ENCODE measurements around the gene HIRA. TPM values are rescaled to one million over a fixed set of nuclear protein-coding genes. Genes with fewer than 3 reads are reported as not detected.

Gene HIRA
- total RNA-seq, 1 donor from 2014 or later, result 18.1 TPM

- TF ChIP-seq CTCF (IDR thresholded peaks at IDR 0.05; ENCODE audit: borderline replicate concordance), result no peak
- intact Hi-C loops (cut with micrococcal nuclease), result no loop called here
- Histone ChIP-seq H3K4me3 (no peak overlapping the region), H3K4me1 (peaks cover 70% of the 10 kb centered on the region), H3K27ac (replicated peaks) (no peak overlapping the region), H3K9me3 (replicated peaks) (no peaks in the 10 kb centered on the region), H3K36me3 (no peaks in the 10 kb centered on the region), H3K27me3 (ENCODE audit: low read depth) (no peaks in the 10 kb centered on the region)
- no peak for DNase-seq
These were observed 141.9 kb downstream of the HIRA start for GRCh38 chr22:19289475-19290161.

GRCh38 chr22:19287889-19288288, 143.6 kb downstream of the HIRA start:
- TF ChIP-seq CTCF (IDR thresholded peaks at IDR 0.05; ENCODE audit: borderline replicate concordance), result no peak
- Histone ChIP-seq H3K4me3 (no peak overlapping the region), H3K27me3 (ENCODE audit: low read depth) (no peaks in the 10 kb centered on the region), H3K27ac (replicated peaks) (no peak overlapping the region), H3K9me3 (replicated peaks) (no peaks in the 10 kb centered on the region), H3K36me3 (no peaks in the 10 kb centered on the region), H3K4me1 (peaks cover 74% of the 10 kb centered on the region)
- intact Hi-C loops (cut with micrococcal nuclease), result no loop called here
- no peak for DNase-seq

- H3K4me3 ChIP-seq, result no peak overlapping the region
- no peaks in the 10 kb centered on the region for H3K9me3 ChIP-seq (replicated peaks)
- H3K4me1 ChIP-seq, result peaks cover 67% of the 10 kb centered on the region
- H3K27ac ChIP-seq (replicated peaks), result no peak overlapping the region
- H3K36me3 ChIP-seq, result no peaks in the 10 kb centered on the region
- H3K27me3 ChIP-seq (ENCODE audit: low read depth), result no peaks in the 10 kb centered on the region
- intact Hi-C loops (cut with micrococcal nuclease), result no loop called here
- DNase-seq, result no peak
- TF ChIP-seq CTCF (IDR thresholded peaks at IDR 0.05; ENCODE audit: borderline replicate concordance), result no peak
These were observed 144.3 kb downstream of the HIRA start for GRCh38 chr22:19287076-19287707.

GRCh38 chr22:19285831-19286230, 145.7 kb downstream of the HIRA start:
- Histone ChIP-seq H3K9me3 (replicated peaks) (no peaks in the 10 kb centered on the region), H3K4me1 (peaks cover 56% of the 10 kb centered on the region), H3K36me3 (no peaks in the 10 kb centered on the region), H3K27me3 (ENCODE audit: low read depth) (no peaks in the 10 kb centered on the region), H3K27ac (replicated peaks) (peak overlapping the region; percentile 60), H3K4me3 (no peak overlapping the region)
- intact Hi-C loops (cut with micrococcal nuclease), result no loop called here
- DNase-seq, result no peak
- TF ChIP-seq CTCF (IDR thresholded peaks at IDR 0.05; ENCODE audit: borderline replicate concordance), result no peak

Other genes starting within 250 kb of the HIRA start
- 9.4 TPM for gene CLTCL1, start 140.0 kb downstream of the HIRA start, total RNA-seq
- 57.2 TPM for gene MRPL40, start 812 bp upstream of the HIRA start, total RNA-seq
- gene C22orf39, start 16.0 kb upstream of the HIRA start, total RNA-seq, result 76.2 TPM
- 41.8 TPM for gene UFD1, start 47.5 kb upstream of the HIRA start, total RNA-seq
- 0.77 TPM for gene CDC45, start 48.2 kb upstream of the HIRA start, total RNA-seq
- gene CLDN5, start 92.7 kb upstream of the HIRA start, total RNA-seq, result 19.5 TPM

All from left ventricle myocardium inferior (tissue), 1 donor.